Transverse colon (tissue), 4 donors: ENCODE measurements around the gene OSTN.

ENCODE experiments used
- EP300 ChIP-seq: sonication (generic); formaldehyde crosslinking; IDR thresholded peaks from one replicate; pipeline ENCODE4 v1.6.1; 2017; ENCODE audit warnings: antibody characterized with exemption, low read depth
- POLR2A ChIP-seq: fragments of 450-650 bp; IDR thresholded peaks from one replicate; pipeline ENCODE4 v1.6.1; 2016; ENCODE audit warnings: antibody characterized with exemption, mild to moderate bottlenecking, moderate library complexity
- POLR2AphosphoS5 ChIP-seq, 3 donors: sonication (generic); formaldehyde crosslinking; IDR thresholded peaks; one replicate each; pipeline ENCODE4 v1.6.1; 2016; ENCODE audit warnings: antibody characterized with exemption in 3 of 3
- TF ChIP-seq, protein P1 (sequence below), 5 experiments: fragments of 200-600 bp in 3 of 5; fragments of 450-650 bp in 2 of 5; sonication (generic) in 3 of 5; IDR thresholded peaks; 1 replicate in 2 of 5; 2 replicates in 3 of 5; pipeline ENCODE4 v1.5.1; 2016 to 2017; ENCODE audit warnings: antibody characterized with exemption in 5 of 5, inconsistent platforms in 3 of 5, mild to moderate bottlenecking in 2 of 5, moderate library complexity in 1 of 5

DNA sequence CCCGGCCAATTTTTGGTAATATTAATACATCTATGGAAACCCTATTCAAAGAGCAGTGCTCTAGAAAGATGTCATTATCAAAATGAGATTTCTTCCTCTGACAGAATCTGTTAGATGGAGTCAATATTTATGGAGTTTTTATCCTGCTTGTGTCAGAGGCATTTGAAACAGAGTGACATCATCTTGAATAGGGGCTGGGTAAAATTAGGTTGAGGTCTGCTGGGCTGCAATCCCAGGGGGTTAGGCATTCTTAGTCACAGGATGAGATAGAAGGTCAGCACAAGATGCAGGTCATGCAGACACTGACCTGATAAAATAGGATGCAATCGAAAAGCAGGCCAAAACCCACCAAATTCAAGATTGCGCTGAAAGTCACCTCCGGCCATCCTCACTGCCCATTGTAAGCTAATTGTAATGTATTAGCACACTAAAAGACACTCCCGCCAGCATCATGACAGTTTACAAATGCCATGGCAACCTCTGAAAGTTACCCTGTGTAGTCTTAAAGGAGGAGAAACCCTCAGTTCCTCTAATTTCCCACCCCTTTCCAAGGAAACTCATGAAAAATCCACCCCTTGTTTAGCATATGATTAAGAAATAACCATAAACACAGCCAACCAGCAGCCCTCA lies 102.9 kb downstream of the OSTN start:
- TF ChIP-seq, protein P1, sequence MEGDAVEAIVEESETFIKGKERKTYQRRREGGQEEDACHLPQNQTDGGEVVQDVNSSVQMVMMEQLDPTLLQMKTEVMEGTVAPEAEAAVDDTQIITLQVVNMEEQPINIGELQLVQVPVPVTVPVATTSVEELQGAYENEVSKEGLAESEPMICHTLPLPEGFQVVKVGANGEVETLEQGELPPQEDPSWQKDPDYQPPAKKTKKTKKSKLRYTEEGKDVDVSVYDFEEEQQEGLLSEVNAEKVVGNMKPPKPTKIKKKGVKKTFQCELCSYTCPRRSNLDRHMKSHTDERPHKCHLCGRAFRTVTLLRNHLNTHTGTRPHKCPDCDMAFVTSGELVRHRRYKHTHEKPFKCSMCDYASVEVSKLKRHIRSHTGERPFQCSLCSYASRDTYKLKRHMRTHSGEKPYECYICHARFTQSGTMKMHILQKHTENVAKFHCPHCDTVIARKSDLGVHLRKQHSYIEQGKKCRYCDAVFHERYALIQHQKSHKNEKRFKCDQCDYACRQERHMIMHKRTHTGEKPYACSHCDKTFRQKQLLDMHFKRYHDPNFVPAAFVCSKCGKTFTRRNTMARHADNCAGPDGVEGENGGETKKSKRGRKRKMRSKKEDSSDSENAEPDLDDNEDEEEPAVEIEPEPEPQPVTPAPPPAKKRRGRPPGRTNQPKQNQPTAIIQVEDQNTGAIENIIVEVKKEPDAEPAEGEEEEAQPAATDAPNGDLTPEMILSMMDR (IDR thresholded peaks at IDR 0.05) = no peak
- no peak for TF ChIP-seq POLR2A
- no peak for TF ChIP-seq EP300
- no peak for TF ChIP-seq POLR2AphosphoS5 (IDR thresholded peaks at IDR 0.05)
